Ramos (cell line): ENCODE results near the gene MYT1.

Experiments used
- in situ Hi-C: fragments of 300-500 bp; cut with MboI; formaldehyde crosslinking; loops from one replicate; pipeline ENCODE4 v1.14.3; 2022; ENCODE audit warnings: low sequenced_read_pairs; ENCODE audit not compliant: unreplicated experiment

The MYT1 gene

DNA sequence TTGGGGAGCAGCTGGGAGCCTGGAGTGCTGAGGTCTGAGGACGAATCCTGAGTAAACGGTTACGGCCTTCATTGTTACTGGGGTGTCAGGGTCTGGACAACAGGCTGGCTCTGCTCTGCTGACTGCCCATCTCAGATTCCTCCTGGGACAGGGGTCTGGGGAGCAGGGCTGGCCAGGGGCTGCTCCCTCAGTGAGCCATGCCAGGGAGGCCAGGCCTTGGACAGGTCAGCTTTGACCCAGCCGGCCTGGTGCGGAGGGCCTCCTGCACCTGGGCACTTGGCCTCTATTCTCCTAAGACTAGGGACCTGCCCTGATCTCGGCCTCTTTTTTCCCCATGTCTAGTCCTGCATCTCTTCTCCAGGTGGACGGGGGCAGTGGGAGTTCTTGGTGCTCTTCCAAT, 44.9 kb downstream of the MYT1 start:
- in situ Hi-C loops, result no loop called here

DNA sequence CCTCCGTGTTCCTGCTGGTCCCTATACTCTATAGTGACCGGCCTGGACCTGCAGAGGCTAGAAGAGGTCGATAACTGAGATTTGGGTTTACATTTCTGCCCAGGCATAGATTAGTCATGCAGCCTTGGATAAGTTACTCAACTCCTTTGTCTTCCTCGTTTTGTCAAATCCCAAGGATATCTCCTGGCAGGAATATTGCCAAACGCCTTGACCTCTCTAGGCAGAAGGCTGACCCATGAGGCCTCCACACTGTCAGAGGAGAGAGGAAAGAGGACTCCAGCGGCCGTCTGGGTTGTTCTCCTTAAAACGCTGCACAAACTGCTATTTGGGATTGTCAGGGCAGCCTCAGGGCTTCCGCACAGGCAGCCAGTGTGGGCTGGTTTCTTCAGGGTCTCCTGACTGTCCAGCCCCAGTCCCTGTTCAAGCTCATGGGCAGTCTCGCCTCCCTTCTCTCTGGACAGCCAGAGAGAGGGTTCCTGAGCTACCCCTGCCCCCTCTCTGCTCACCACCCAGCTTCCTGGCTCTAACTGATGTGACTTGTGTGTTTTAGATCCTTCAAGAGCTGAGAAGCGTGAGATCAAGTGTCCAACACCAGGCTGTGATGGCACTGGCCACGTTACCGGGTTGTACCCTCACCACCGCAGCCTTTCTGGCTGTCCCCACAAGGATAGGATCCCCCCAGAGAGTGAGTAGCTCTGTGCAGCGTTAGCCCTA, 46.6 kb downstream of the MYT1 start:
- in situ Hi-C loops, result no loop called here

DNA sequence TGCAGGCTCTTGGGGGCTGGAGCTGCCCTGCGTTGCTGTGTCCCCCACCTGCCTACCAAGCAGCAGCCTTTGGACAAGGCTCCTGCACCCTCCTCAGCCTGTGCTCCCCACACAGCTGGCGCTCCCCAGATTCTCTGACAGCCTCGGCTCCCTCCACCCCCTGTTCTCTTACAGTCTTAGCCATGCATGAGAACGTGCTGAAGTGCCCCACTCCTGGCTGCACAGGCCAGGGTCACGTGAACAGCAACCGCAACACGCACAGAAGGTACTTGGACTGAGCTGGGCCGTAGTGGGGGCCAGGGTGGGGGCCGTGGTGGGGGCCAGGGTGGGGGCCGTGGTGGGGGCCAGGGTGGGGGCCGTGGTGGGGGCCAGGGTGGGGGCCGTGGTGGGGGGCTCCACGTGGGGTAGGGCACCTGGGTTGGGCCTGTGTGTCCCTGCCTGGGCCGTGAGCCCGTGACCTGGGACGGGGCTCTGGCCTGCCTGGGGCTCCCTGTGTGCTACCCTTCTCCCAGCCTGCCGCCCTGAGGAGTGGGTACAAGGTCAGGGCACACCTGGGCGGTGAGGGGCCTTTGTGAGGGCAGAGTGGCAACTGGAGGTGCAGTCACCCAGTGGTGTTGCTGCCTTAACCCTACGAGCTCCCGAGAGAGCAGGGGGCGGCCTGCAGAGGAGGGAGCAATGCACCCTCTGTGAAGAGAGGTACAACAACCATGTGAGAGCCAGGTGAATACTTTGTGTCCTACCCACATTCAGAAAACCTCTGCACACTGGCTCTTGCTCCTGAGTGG, 47.8 kb downstream of the MYT1 start:
- in situ Hi-C loops, result no loop called here

DNA sequence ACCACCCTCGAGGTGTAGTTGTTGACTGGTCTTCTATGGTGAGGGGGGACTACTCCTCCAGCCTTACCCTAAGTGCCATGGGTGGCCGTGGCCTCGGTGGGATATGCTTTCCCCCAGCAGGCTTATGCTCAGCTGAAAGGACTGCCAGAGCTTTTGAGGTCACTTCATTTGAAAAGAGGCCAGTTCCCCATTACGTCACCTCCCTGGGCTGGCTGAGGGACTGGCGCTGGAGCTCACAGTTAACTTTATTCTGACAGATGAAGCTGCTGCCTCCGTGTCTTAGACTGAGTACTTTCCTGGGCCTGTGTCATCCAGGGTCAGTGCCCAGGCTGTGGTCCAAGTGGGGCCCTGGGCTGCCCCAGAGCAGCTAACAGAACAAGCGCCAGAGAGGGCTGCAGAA, 48.5 kb downstream of the MYT1 start:
- in situ Hi-C loops, result no loop called here

DNA sequence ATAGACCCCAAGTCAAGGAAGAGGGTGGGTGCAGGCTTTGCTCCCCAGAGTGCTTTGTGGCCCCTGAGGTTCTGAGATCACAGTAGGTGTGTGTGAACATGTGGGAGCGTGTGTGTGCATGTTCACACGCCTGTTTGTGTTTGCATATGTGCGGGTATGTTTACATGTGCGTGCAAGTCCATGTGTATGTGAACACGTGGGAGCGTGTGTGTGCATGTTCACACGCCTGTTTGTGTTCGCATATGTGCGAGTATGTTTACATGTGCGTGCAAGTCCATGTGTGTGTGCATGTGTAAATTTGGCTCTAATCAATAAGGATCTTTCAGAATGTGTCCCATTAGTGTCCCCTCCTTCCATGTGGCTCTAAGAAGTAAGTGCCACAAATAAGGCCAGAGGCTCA, 49.9 kb downstream of the MYT1 start:
- in situ Hi-C loops, result no loop called here

DNA sequence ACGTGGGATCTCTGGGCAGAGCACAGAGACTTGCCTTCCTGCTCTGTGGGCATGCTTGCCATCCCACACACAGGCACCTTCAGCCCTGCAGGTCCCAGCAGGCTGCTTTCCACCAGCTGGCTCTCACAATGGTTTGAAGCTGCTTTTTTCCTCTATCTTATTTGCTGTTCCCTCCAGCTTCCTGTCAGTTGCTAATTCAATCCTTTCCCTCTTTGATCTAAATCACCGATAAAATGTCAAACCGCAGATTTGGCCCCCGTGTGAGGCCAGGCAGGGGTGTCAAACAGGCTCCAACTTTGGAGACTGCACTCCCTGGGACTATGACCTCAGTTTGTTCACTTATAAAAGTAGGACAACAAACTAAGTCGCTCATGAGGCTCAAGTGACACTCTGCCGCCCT, 50.7 kb downstream of the MYT1 start:
- in situ Hi-C loops, result no loop called here

DNA sequence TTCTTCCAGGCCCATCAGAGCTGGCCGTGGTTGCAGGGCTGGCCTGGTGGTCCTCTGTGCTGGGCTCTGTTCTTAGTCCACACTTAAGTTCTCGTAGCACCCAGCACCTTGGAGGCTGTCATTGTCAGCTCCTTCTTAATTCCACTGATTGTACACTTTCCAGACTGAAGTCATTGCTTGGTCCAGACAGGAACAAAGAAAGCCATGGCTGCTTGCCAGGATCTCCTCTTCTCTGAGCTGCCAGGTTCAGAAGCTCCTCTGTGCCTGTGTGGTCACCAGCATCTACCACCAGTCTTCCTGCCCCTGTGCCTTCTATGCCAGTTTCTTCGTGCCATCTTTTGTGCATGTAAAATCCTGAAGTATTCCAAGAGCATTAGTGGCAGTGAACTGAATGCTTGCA, 51.8 kb downstream of the MYT1 start:
- in situ Hi-C loops, result no loop called here

DNA sequence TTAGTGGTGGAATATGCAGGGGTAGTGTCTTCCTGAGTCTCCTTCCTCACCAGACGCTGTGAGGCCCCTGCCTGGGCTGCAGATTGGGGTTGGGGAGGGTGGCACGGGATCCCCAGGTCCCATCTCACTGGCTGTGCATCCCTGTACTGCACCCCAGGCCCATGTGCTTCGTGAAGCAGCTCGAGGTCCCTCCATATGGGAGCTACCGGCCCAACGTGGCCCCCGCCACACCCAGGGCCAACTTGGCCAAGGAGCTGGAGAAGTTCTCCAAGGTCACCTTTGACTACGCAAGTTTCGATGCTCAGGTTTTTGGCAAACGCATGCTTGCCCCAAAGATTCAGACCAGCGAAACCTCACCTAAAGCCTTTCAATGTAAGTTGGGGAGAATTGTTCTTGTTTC, 52.7 kb downstream of the MYT1 start:
- in situ Hi-C loops, result no loop called here

DNA sequence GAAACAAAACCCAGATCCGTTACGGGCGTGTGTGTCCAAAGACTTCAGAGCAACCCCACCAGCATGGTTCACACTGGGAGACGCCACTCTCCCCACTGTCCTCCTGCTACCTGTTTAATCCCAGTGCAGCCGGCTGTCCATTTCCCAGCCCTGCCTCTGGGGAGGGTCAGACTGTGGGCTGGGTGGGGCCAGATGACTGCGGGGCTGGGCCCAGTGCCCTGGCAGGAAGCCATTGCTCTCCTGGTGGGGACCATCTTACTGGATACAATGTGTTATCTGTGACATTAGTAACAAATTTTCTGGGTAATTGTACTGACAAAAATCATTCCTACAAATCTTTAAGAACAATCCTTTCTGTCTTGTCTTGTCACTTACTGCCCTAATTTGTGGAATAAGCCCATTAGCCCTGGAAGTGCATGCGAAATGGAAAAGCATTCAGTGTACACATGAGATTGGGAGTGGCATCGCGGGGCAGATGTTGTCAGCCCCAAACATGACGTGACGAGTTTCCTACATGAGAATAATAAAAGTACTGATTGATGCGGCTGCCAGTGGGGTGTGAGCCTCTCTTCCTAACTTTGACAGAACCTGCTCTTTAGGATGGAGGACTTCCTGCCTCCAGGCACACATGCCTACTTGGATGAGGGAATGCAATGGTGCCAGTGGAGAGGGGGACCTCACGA, 53.4 kb downstream of the MYT1 start:
- in situ Hi-C loops, result no loop called here

DNA sequence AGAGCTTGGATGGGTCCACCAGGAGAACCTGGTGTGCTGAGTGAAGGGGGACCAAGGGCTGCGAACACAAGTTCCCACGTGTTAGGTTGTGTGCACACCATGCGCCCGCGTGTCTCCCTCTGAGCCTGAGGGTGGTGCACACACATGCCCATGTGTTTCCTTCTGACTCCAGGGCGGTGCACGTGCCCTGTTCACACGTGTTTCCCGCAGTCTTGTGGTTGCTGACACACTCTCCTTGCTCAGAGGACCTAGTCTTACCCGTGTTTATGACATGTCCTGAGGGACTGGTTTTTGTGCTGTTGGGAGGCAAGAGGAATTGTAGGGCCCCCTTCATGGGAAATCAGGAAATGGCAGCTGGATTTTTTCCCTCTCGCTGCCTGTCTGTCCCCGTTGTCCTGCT, 55.0 kb downstream of the MYT1 start:
- in situ Hi-C loops, result no loop called here

DNA sequence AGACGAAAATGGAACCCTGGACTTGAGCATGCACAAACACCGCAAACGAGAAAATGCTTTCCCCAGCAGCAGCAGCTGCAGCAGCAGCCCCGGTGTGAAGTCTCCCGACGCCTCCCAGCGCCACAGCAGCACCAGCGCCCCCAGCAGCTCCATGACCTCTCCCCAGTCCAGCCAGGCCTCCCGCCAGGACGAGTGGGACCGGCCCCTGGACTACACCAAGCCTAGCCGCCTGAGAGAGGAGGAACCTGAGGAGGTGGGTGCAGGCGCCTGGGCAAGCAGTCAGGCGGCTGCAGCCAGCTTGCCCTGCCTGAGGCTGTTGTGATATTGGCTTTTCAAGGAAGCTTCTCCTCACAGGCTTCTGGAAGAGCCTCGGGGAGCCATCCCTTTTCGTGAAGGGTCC, 55.5 kb downstream of the MYT1 start:
- in situ Hi-C loops, result no loop called here

DNA sequence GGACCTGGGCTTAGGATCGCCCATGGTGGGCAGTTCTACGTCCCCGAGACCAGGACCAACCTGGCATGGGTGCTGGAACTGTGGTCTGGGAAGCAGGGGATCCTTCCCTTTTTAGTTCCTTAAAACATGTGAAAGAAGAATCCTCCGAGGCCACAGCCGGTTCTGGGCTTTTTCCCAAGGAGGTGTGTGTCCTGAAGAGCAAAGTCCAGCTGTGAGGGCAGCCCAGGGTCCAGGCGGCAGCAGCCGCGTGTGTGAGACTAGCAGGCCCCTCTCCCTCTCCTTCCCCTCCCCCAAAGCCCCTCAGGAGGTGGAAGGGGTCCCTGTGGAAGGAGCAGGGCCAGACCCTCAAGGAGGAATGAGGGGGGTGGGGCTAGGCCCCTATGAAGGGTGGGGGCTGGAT, 56.2 kb downstream of the MYT1 start:
- in situ Hi-C loops, result no loop called here

DNA sequence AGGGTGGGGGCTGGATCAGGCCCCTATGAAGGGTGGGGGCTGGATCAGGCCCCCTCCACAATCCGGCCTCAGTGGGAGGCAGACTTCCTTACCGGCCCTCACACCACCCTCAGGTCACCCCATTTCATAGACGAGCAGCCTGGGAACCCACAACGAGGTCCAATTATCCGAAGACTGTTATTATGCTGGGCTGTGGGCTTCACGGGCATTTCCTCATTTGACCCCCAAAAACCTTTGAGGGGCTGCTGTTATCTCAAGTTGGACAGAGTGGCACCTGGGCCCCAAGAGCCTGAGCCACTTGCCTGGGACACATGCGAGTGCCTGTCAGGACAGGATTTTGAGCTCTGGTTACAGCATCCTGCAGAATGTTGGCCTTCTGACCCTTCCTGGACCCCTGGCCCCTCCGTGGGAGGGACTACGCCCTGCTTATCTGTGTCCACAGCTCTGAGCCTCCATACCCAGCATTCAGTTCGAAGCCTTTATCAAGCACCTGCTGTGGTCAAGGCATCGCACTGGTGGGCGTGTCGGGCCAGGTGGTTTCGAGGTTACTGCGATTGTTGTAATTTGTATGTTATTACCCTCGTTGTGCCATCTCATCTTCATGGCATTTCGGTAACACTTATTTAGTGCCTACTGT, 56.8 kb downstream of the MYT1 start:
- in situ Hi-C loops, result no loop called here

DNA sequence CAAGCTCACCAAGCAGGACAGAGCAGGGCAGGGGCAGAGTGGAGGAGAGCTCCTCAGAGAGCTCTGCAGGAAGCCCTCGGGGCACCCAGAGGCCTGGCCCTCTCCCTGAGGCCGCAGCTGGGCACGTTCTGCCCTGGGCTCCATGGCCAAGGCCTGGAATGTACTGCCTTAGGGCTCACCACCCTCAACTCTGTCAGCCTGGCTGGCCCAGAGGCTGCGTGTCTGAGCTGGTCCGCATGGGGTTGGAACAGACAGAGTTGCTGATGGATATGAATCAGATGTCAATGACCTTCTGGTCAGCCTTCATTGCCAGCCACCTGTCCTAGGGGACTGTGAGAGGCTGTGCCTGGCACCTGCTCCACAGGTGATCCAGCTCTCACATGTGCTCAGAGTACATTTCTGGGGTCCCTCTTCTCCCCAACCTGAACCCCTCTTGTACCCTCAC, 58.1 kb downstream of the MYT1 start:
- in situ Hi-C loops, result no loop called here

DNA sequence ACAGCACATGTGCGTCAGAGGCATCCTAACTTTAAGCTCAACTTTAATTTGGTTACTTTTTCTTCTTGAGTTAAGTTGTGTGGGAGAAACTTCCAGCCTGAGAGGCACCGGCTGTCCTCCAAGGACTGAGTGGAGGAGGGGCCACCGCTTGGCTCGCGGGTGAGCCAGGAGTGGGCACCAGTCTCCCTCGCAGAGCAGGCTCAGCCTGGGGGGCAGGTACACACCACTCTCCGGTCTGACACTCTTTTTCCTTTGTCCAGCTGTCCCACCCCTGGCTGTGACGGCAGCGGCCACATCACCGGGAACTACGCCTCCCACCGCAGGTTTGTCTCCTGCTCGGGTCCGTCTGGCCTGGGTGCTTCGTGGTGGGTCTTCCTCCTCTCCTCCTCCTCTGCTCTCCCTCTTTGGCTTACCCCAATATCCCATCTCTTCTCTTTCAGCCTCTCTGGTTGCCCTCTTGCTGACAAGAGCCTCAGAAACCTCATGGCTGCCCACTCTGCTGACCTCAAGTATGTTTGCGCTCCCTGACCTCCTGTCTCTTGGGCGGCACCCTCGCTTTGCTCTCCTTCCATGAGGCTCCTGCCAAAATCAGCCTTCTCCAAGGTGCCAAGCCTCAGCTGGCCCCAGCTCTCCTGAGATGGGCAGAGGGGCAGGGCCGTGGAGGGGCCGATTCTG, 58.7 kb downstream of the MYT1 start:
- in situ Hi-C loops, result no loop called here

DNA sequence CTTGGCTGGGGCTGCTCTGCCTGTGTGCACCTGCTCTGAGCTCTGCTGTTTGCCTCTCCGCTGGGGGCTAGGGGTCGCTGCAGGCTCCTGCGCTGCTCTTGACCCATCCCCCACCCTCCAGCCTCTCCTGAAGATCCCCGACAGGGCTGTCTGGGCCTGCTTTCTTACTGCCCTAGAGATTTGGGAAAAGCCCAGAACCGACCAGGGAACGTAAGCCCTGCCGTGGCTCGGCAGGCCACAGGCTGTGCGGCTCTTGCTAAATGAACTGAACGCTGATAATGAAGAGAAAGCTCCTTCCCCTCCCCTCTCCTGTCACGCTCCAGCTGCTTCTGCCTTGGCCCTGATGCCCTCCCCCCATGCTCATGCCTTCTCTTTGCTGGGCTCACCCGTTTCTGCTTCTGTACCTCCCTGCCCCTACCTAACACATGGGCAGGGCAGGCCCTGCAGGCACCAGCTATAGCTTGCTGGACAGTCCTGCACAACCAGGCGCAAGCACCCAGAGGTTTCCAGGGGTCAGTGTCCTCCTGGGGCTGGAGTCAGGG, 59.3 kb downstream of the MYT1 start:
- in situ Hi-C loops, result no loop called here

DNA sequence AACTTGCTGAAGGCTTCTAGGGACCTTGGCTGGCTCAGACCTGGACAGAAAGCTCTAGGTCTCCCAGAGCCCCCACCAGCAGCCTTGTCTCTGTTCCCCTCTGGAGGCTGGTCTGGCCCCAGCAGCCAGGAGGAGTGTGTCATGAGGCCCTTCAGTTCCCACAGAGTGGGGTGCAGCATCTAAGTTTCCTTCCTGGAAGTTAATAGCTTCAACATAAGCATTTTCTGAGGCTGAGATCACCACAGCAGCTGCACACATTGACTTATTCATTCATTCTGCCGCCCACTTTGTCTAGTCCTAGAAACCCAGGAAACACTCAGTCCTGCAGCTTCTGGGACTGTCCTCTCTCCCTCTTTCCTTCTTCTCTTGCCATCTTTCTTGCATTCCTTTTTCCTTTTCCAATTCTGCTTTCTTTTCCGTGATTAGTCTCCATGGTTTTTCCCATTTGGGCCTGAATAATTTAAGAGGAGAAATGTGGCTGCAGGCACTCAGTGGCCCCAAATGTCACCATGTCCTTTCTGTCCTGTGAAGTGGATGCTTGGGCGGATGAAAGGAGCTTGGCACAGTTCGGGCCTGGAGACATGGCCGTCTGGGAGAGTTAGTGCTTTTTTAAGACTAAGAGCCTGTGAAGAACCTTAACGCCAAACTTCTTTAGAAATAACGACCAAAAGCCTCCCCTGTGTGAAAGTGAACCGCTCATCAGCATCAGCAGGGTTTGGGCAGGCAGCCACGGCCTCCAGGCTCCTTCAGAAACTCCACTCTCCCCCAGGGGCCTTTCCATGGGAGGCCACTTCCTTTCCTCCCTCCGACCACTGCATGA, 60.3 kb downstream of the MYT1 start:
- in situ Hi-C loops, result no loop called here

DNA sequence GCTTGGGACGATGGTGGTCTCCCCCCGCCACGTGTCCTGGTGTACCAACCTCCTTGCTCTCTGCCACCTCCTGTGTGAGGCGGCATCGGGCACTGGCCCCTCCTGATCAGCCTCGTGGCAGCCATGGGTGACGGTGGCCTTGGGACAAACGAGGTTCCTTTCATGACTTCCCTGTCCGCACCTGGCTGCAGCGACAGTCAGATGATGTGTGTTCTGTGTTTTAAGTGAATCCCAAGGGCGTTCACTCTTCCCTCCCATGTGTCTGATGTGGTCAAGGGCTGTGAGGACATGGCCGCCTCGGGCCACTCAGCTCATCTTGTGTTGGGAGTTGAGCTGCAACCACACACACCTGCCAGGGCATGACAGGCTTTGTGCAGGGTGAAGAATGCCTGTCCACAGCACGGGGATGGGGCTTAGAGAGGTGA, 60.9 kb downstream of the MYT1 start:
- in situ Hi-C loops, result no loop called here
